IMR-90 (cell line): Measurements from ENCODE around the gene VARS2. TPM values are rescaled to one million over a fixed set of nuclear protein-coding genes. Genes with fewer than 3 reads are reported as not detected.

Experiments
- ATAC-seq: fragments of 200-7000 bp; cut with Tn5 transposase; 2 replicates; pipeline ENCODE4 v1.9.1; 2020; ENCODE audit warnings: low read depth, mild to moderate bottlenecking, moderate library complexity
- BruUV-seq: library from RNA; stranded (reverse); fragments of 400-500 nt; replicated peaks from 2 replicates; lab custom pipeline; 2021; lab: Mats Ljungman, UMichigan
- CTCF ChIA-PET: fragments of 300-600 bp; formaldehyde crosslinking; extraction: SDS; loops from one replicate; lab custom pipeline; 2021; ENCODE audit warnings: antibody characterized with exemption; lab: Yijun Ruan, JAX
- POLR2A ChIA-PET: fragments of 300-600 bp; sonication (Branson Sonifier 250); formaldehyde crosslinking; loops from one replicate; lab custom pipeline; 2022; ENCODE audit warnings: antibody characterized with exemption; ENCODE audit not compliant: unreplicated experiment; lab: Charles Lee
- DNase-seq: peaks from one replicate; pipeline ENCODE4 v3.0.0; 2013
- H2AFZ ChIP-seq: replicated peaks from 2 replicates; pipeline ENCODE3; 2013; ENCODE audit warnings: low read length, mild to moderate bottlenecking; ENCODE audit not compliant: poor library complexity
- H2AK5ac ChIP-seq: 2 replicates; pipeline ENCODE4 v1.6.1; 2013; ENCODE audit warnings: low read depth, low read length, inconsistent platforms
- H2AK9ac ChIP-seq: replicated peaks from 2 replicates; pipeline ENCODE3; 2013; ENCODE audit warnings: mild to moderate bottlenecking, low read depth, low read length, moderate library complexity; ENCODE audit not compliant: poor library complexity
- H2BK120ac ChIP-seq: 2 replicates; pipeline ENCODE4 v1.6.1; 2013; ENCODE audit warnings: low read depth, low read length, inconsistent platforms
- H2BK15ac ChIP-seq: 3 replicates; pipeline ENCODE4 v1.6.1; 2013; ENCODE audit warnings: low read depth, low read length, inconsistent platforms
- H2BK20ac ChIP-seq: 2 replicates; pipeline ENCODE4 v1.6.1; 2013; ENCODE audit warnings: low read depth, mild to moderate bottlenecking, inconsistent platforms, low read length, moderate library complexity
- H2BK5ac ChIP-seq: 2 replicates; pipeline ENCODE4 v1.6.1; 2013; ENCODE audit warnings: mild to moderate bottlenecking, low read depth, low read length, inconsistent platforms; ENCODE audit not compliant: poor library complexity, severe bottlenecking
- H3K14ac ChIP-seq: replicated peaks from 2 replicates; pipeline ENCODE4 v1.6.1; 2013; ENCODE audit warnings: low read depth, low read length, inconsistent platforms
- H3K18ac ChIP-seq: 2 replicates; pipeline ENCODE4 v1.6.1; 2013; ENCODE audit warnings: low read depth, low read length, control low read depth
- H3K23ac ChIP-seq: 2 replicates; pipeline ENCODE4 v1.6.1; 2013; ENCODE audit warnings: low read depth, low read length, inconsistent platforms
- H3K27ac ChIP-seq: 2 replicates; pipeline ENCODE4 v1.5.1; 2013; ENCODE audit warnings: mild to moderate bottlenecking, control low read depth, low read length; ENCODE audit not compliant: insufficient read depth
- H3K27me3 ChIP-seq: 2 replicates; pipeline ENCODE4 v1.6.1; 2013; ENCODE audit warnings: low read length; ENCODE audit not compliant: control insufficient read depth, insufficient read depth
- H3K36me3 ChIP-seq: 2 replicates; pipeline ENCODE4 v1.6.1; 2013; ENCODE audit warnings: low read length, mixed read lengths; ENCODE audit not compliant: control insufficient read depth, insufficient read depth
- H3K4ac ChIP-seq: 2 replicates; pipeline ENCODE4 v1.6.1; 2013; ENCODE audit warnings: low read depth, low read length, inconsistent platforms
- H3K4me1 ChIP-seq: 2 replicates; pipeline ENCODE4 v1.6.1; 2013; ENCODE audit warnings: low read length, mixed read lengths; ENCODE audit not compliant: control insufficient read depth, insufficient read depth
- H3K4me2 ChIP-seq: 2 replicates; pipeline ENCODE4 v1.6.1; 2013; ENCODE audit warnings: low read depth, mild to moderate bottlenecking, control low read depth, low read length, moderate library complexity
- H3K4me3 ChIP-seq: 2 replicates; pipeline ENCODE4 v1.5.1; 2013; ENCODE audit warnings: low read depth, mild to moderate bottlenecking, control low read depth, low read length, moderate library complexity; ENCODE audit not compliant: insufficient read depth
- H3K56ac ChIP-seq: 2 replicates; pipeline ENCODE4 v1.6.1; 2013; ENCODE audit warnings: low read length, inconsistent platforms; ENCODE audit not compliant: insufficient read depth; ENCODE audit errors: extremely low read depth
- H3K79me1 ChIP-seq, 2 experiments: 2 replicates each; pipeline ENCODE4 v1.6.1; 2013; ENCODE audit warnings: low read length in 2 of 2, inconsistent platforms in 1 of 2, low read depth in 1 of 2
- H3K9ac ChIP-seq: 2 replicates; pipeline ENCODE4 v1.6.1; 2013; ENCODE audit warnings: low read depth, low read length, control low read depth
- H3K9me1 ChIP-seq: 2 replicates; pipeline ENCODE4 v1.6.1; 2013; ENCODE audit warnings: low read length, inconsistent platforms; ENCODE audit not compliant: insufficient read depth
- H3K9me3 ChIP-seq: 2 replicates; pipeline ENCODE4 v1.6.1; 2013; ENCODE audit warnings: low read length; ENCODE audit not compliant: control insufficient read depth, insufficient read depth
- H4K20me1 ChIP-seq: 2 replicates; pipeline ENCODE4 v1.6.1; 2013; ENCODE audit warnings: low read length, inconsistent platforms; ENCODE audit not compliant: insufficient read depth
- H4K5ac ChIP-seq: 2 replicates; pipeline ENCODE4 v1.6.1; 2013; ENCODE audit warnings: mild to moderate bottlenecking, low read depth, low read length, control low read depth
- H4K8ac ChIP-seq, 2 experiments: 2 replicates each; pipeline ENCODE4 v1.6.1; 2013; ENCODE audit warnings: low read depth in 2 of 2, low read length in 2 of 2, control low read depth in 1 of 2, inconsistent platforms in 1 of 2
- H4K91ac ChIP-seq: 2 replicates; pipeline ENCODE4 v1.6.1; 2013; ENCODE audit warnings: low read depth, low read length, inconsistent platforms; ENCODE audit not compliant: insufficient read depth
- BHLHE40 ChIP-seq: fragments of 150-350 bp; IDR thresholded peaks from 2 replicates; pipeline ENCODE4 v1.6.1; 2016; ENCODE audit warnings: mild to moderate bottlenecking, low read depth, low read length
- CHD1 ChIP-seq: IDR thresholded peaks from 2 replicates; pipeline ENCODE4 v1.6.1; 2012; ENCODE audit warnings: low read depth, low read length, improper control_type of control experiment
- CTCF ChIP-seq: conservative IDR thresholded peaks from 2 replicates; pipeline ENCODE4 v1.5.1; 2012; ENCODE audit warnings: mild to moderate bottlenecking, low read depth, low read length, improper control_type of control experiment
- ELK1 ChIP-seq: fragments of 150-350 bp; IDR thresholded peaks from 2 replicates; pipeline ENCODE4 v1.6.1; 2016; ENCODE audit warnings: low read depth, mild to moderate bottlenecking, low read length, moderate library complexity, borderline replicate concordance
- FOS ChIP-seq: fragments of 150-350 bp; IDR thresholded peaks from 2 replicates; pipeline ENCODE4 v1.6.1; 2016; ENCODE audit warnings: low read depth, low read length
- MAFK ChIP-seq: IDR thresholded peaks from 2 replicates; pipeline ENCODE4 v1.6.1; 2012; ENCODE audit warnings: low read depth, low read length, improper control_type of control experiment
- NFE2L2 ChIP-seq: fragments of 150-350 bp; IDR thresholded peaks from 2 replicates; pipeline ENCODE4 v1.6.1; 2016; ENCODE audit warnings: low read depth, mild to moderate bottlenecking, low read length
- POLR2A ChIP-seq: IDR thresholded peaks from 2 replicates; pipeline ENCODE4 v1.6.1; 2012; ENCODE audit warnings: mild to moderate bottlenecking, low read depth, low read length
- RAD21 ChIP-seq: IDR thresholded peaks from 2 replicates; pipeline ENCODE4 v1.6.1; 2012; ENCODE audit warnings: low read length, improper control_type of control experiment
- RCOR1 ChIP-seq: IDR thresholded peaks from 2 replicates; pipeline ENCODE4 v1.6.1; 2012; ENCODE audit warnings: mild to moderate bottlenecking, low read length, improper control_type of control experiment; ENCODE audit not compliant: insufficient replicate concordance
- RFX5 ChIP-seq: IDR thresholded peaks from 2 replicates; pipeline ENCODE4 v1.8.0; 2012; ENCODE audit warnings: low read depth, mild to moderate bottlenecking, low read length, moderate library complexity
- USF2 ChIP-seq: fragments of 150-350 bp; IDR thresholded peaks from 2 replicates; pipeline ENCODE4 v1.6.1; 2017; ENCODE audit warnings: mild to moderate bottlenecking, antibody characterized with exemption, low read length, low read depth
- WGBS, 2 experiments: methylation state at CpG; one replicate each; pipeline versions ENCODE4 v1.1.5 to v1.1.7; 2013; ENCODE audit warnings: missing lambda C conversion rate in 2 of 2; ENCODE audit not compliant: insufficient read length in 1 of 2; ENCODE audit errors: extremely low coverage in 2 of 2; 5-methylcytosine and 5-hydroxymethylcytosine counted together
- dilution Hi-C: fragments of 300-500 bp; cut with HindIII; formaldehyde crosslinking; loops from one replicate; pipeline ENCODE4 v1.14.3; 2018; ENCODE audit warnings: low sequenced_read_pairs; ENCODE audit not compliant: unreplicated experiment
- in situ Hi-C: fragments of 300-500 bp; cut with MboI; formaldehyde crosslinking; loops from 3 replicates; pipeline ENCODE4 v1.14.3; 2019; ENCODE audit warnings: low sequenced_read_pairs, inconsistent platforms, mixed read lengths
- intact Hi-C: fragments of 100-400 bp; cut with micrococcal nuclease; formaldehyde crosslinking; loops from 2 replicates; pipeline ENCODE4 v1.10.0; 2022
- polyA plus RNA-seq, 3 experiments: library from polyadenylated mRNA; depleted of rRNA; stranded (reverse); fragments of >200 nt; gene quantifications; 2 replicates each; pipeline ENCODE4 v1.2.3, GENCODE V29; 2012; ENCODE audit warnings: low replicate concordance in 1 of 3
- total RNA-seq: library from RNA; depleted of rRNA; stranded (reverse); fragments of >200 nt; gene quantifications from 2 replicates; pipeline ENCODE4 v1.2.3, GENCODE V29; 2012

VARS2 gene
- total and polyA plus RNA-seq, 2 of the 4 experiments (the other 2 are of a cell fraction): 7.2 to 14.0 TPM

- TF ChIP-seq MAFK (no peak), RCOR1 (no peak), CHD1 (no peak)
These were observed 6.1 kb upstream of the VARS2 start, which contains the start of gene GTF2H4 (continued) for GRCh38 chr6:30907758-30908591.

- Histone ChIP-seq H2AK9ac (peak overlapping the region; percentile 96), H3K14ac (peak overlapping the region; percentile 96), H3K9ac (peak overlapping the region; percentile 95), H3K79me1 (peaks cover 13 to 19% of the 10 kb centered on the region in 2 experiments), H2BK120ac (no peak overlapping the region), H4K8ac (peak overlapping the region; percentile 86 to 95; a peak in 3 of 4 replicates), H3K23ac (peak overlapping the region; percentile 80; the same call in 1 of the 2 replicates), H4K91ac (no peak overlapping the region; the same call in 1 of the 2 replicates), H3K27me3 (no peaks in the 10 kb centered on the region), H3K9me1 (no peaks in the 10 kb centered on the region), H3K27ac (peak overlapping the region; percentile 77), H4K20me1 (no peaks in the 10 kb centered on the region), H2BK20ac (no peak overlapping the region), H3K4me1 (peaks cover 7% of the 10 kb centered on the region), H3K4me2 (peak overlapping the region; percentile 86), H3K56ac (0 out of 2 replicates have a peak overlapping the region, but pooled peaks have one; percentile 56), H3K36me3 (peaks cover 17% of the 10 kb centered on the region), H2AK5ac (peak overlapping the region; percentile 69; the same call in 1 of the 2 replicates), H4K5ac (peak overlapping the region; percentile 87), H2BK5ac (no peak overlapping the region), H3K18ac (no peak overlapping the region), H3K4ac (peak overlapping the region; percentile 96), H3K4me3 (peak overlapping the region; percentile 96), H2BK15ac (no peak overlapping the region), H2AFZ (peak overlapping the region; percentile 96), H3K9me3 (no peaks in the 10 kb centered on the region)
- no CpG with 5 or more reads among the region's 2 CpGs for WGBS, 2 experiments
- no peak for DNase-seq
- ChIA-PET POLR2A (no interaction called here), CTCF (interaction anchor here (2.5 kb wide), 1 partner anchor 171 kb away, joined by 8 read pairs; no protein-coding TSS in a partner anchor)
- no TSS peak for BruUV-seq
- ATAC-seq: no peak
- intact Hi-C loops: loop anchor here (1.0 kb wide), 1 partner anchor 80 kb away; no protein-coding TSS in a partner anchor
- in situ Hi-C loops: no loop called here
- dilution Hi-C loops: no loop called here
- TF ChIP-seq CHD1: no peak
- no peak for TF ChIP-seq USF2
- TF ChIP-seq BHLHE40: no peak
- TF ChIP-seq FOS: no peak
- no peak for TF ChIP-seq POLR2A
- no peak for TF ChIP-seq RAD21
- no peak for TF ChIP-seq ELK1
- TF ChIP-seq RCOR1: no peak
- TF ChIP-seq RFX5: no peak
- no peak for TF ChIP-seq NFE2L2
- no peak for TF ChIP-seq CTCF
These were observed 5.3 kb upstream of the VARS2 start for GRCh38 chr6:30908700-30909099.
